ENCODE data around the gene GJC2.

Gene GJC2

DNA sequence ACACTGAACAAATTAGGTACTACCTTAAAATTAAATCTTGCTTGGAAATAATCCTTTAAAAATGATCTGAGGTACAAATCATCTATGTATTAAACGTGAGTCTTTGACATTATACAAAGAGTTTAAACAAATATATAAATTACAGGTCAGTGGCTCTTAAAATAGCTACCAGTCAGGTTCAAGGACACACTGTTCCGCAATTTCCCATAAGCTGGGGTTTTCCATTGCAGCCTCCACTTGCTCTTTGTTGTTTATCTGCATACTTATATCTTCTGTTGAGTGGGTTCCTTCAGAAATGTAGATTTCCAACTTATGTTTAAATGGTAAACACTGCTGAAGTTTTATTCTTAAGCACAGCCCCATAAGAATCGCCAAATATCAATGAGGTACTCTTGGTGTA lies 34.9 kb upstream of the GJC2 start:
- DNase-seq: no peak

- DNase-seq: no peak
Observed at GRCh38 chr1:228117335-228117734, 32.4 kb upstream of the GJC2 start.

DNA sequence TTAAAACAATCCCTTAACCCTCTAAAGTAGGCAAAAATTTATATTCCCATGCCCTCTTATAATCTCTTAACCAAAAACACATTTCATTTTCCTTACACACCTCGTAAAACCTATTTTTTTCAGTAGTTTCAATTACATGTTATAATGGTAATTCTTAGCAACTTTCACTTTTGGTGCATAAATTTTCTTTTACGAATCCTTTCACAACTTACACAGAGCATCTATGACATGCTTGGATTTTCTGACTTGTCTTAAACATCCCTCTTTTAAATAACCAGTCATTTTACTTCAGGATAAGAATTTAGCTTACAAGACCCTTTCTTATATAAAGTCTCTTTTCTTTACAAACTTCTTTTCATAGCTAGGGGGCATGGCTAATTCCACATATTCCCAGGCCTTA lies 31.7 kb upstream of the GJC2 start:
- DNase-seq: no peak

DNA sequence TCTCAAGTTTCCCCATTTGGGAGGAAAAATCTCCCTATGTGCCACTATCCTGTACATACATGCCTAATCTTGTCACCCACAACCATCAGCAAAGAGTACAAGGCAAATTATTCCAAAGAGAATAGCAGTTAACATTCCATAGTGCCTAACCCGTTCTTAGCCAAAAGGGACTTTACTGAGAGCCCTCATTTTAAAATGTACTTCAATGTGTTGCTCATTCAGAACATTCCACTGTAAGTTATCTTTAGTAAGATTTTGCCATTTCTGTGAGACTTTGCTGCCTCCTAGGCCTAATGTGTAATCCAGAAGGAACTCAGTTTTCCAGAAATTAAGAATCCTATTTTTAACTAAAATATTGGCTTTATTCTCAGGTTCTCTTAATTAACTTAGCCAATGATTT lies 29.4 kb upstream of the GJC2 start:
- no peak for DNase-seq

- DNase-seq: no peak
Observed at GRCh38 chr1:228120857-228121489, 28.8 kb upstream of the GJC2 start.

DNA sequence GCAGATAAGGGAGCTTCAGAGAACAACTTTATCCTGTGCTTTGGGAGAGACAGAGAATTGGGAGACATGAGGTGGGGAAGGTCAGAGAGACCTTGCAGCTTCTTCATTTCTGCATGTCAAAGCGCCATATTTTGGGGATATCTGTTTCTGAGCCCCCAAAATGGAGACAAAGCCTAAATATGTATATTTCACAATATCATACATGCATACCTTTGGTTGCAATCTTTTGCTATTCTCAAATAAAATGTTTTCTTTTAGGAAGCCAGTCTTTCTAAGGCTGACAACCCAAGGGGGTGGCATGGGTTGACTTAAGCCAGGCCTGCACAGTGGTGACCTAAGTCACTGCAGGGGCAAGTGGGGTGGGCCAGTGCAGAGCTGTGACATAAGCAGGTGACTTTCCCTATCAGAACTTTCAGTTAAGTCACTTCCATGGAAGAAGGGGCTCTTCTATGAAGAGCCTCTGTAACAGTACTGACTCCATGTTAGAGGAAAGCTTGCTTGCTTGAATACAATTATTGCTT lies 26.7 kb upstream of the GJC2 start:
- no peak for DNase-seq

DNA sequence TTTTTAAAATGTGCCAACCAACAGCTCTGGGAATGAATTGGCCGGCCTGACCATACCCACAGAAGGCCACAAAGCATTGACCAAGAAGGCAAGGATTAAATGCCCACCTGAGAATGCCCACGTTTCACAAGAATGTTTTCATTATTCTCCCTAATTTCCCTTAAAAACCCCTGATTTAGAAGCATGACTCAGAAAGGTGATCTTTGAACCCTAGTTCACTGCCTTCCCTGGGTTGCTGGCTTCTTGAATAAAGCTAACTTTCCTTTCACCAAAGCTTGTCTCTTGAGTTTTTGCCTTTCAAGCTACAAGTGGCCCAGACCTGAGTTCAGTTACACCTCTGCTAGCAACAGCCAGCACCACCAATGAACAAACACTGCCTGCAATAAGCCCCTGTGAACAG lies 26.2 kb upstream of the GJC2 start:
- DNase-seq: no peak

DNA sequence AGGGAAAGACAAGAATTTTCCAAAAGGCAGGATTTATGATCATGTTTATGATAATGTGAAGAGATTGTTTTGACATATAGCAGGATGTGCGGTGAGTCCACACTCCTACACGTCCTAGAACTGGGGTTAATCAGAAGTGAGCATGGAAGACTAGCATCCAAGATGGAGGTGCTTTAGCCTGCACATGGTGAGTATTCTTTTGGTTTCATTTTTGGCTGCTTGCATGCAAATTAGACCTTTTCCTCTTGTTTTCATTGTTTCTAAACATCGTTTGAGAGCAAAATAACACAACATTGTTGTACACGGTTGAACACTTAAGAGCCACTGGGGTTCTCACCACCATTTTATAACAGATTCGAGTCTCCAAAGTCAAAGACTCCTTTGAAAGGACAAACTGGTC lies 24.5 kb upstream of the GJC2 start:
- no peak for DNase-seq

GRCh38 chr1:228131766-228132165 lies 18.0 kb upstream of the GJC2 start:
- no peak for DNase-seq

DNA sequence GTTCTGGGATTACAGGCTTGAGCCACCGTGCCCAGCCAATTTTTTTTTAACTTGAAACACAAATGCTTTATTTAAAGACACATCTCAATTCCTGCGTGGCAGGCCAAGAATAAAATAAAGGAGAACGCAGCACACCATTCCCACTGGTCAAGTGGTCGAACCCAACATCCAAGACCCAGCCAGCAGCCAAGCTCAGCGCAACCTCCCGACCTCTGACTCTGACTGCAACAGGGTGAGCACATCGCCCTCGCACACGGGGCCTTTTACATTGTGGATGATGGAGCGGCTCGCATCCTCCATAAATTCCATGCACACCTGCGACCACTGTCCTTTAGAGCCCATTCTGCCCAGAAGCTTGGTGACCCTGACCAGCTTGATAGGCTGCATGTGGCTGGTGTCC lies 15.1 kb upstream of the GJC2 start:
- no peak for DNase-seq

- no peak for DNase-seq
Observed at GRCh38 chr1:228136901-228137300, 12.8 kb upstream of the GJC2 start.

- DNase-seq: no peak
Observed at GRCh38 chr1:228139406-228139930, 10.3 kb upstream of the GJC2 start.

- peak; percentile 100 for DNase-seq
Observed at GRCh38 chr1:228139931-228140723, 9.6 kb upstream of the GJC2 start, which contains the start of gene GUK1. TSS of gene GUK1 (plus strand) at chr1:228140279. CDS start at chr1:228140303, 24 bp downstream.

- DNase-seq: no peak
Observed at GRCh38 chr1:228140724-228141225, 9.0 kb upstream of the GJC2 start.

GRCh38 chr1:228141226-228142044 lies 8.3 kb upstream of the GJC2 start:
- DNase-seq: peak in 1 of 2 donors; percentile 50

DNA sequence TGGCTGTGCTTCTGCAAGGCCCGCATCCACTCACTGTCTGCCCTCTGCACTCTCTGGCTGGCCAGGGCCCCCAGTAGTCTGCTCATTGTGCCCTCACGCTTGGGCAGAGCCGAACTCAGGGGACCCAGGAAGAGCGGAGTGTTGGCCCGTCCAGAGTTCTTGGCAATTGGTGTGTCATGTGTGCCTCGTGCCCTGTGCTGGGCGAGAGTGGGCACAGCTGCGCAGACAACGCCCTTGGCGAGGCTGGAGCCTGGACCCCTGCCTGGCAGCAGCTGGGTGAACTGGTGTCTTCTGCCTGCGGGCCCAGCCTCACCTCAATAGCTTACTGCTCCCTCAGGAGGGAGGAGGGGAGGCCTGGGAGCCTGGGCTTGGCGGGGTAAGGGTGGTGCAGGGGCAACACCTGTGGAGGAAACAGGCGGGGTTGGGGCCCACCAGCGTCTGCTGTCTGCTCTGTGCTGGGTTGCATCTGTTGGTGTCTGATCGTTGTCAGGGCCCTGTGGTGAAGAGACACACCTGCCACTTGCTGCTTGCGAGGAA lies 7.5 kb upstream of the GJC2 start:
- DNase-seq: peak in 1 of 2 donors; percentile 49

DNA sequence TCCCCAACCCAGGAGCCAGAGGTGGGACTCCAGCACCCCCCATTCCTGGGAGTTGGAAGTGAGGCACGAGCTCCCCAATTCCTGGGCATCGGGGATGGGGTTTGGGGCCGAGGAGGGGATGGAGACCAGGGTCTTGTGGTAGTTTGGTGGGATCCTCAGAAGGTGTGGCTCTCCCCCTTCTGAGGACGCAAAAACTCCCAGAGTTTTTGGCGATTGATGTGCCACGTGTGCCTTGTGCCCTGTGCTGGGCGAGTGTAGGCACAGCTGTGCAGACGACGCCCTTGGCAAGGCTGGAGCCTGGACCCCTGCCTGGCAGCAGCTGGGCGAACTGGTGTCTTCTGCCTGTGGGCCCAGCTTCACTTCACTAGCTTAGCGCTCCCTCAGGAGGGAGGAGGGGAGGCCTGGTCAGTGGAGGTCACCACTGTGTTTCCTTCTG lies 7.0 kb upstream of the GJC2 start:
- DNase-seq: no peak

GRCh38 chr1:228143480-228144192 lies 6.1 kb upstream of the GJC2 start:
- no peak for DNase-seq

DNA sequence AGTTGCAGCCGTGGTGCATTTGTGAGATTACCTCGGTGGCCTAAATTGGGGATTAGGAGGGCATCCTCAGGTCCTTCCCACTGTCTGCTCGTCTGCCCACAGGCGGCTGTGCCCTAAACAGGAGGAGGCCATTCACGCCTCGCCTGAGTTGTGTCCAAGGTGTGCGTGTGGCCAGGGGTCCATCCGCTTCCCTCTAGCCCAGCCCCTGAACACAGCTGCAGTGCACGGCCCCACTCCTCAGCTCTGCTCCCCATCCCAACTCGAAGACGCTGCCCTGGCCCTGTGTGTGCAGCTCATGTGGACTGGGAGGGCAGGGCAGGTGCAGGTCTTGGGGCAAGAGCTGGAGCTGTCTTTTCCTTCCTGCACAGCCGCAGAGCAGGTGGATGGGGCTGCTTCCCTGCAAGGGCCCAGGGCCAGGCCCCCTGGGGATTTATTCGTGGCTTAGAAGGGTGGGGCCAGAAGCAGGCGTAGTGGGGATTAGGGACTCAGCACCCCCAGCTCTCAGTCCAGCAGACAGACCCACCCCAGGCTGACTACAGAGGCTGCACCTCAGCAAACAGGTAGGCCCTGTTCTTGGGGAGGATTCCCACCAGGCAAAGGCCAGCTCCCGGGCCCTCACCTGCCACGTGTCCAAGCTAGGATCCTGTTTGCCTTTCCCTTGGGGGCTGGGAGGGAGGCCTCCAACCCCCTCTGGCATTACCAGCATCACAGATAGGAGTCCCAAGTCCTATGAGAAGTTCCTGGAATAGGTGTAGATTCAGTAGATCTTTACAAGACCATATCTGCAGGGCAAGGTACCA lies 5.3 kb upstream of the GJC2 start:
- no peak for DNase-seq

GRCh38 chr1:228144993-228145343 lies 4.8 kb upstream of the GJC2 start:
- DNase-seq: no peak

Measured in CD4-positive, alpha-beta T cell treated with Interleukin-1 beta for 1 hour (primary cell).